HepG2 (cell line): Measurements from ENCODE around the gene NDC1. TPM values are rescaled to one million over a fixed set of nuclear protein-coding genes. Genes with fewer than 3 reads are reported as not detected.

ENCODE experiments used
- ATAC-seq: fragments of 200-7000 bp; cut with Tn5 transposase; 3 replicates; pipeline ENCODE4 v1.9.1; 2020; ENCODE audit warnings: mild to moderate bottlenecking, moderate library complexity
- BruUV-seq: library from RNA; stranded (reverse); fragments of 400-500 nt; replicated peaks from 2 replicates; lab custom pipeline; 2021; lab: Mats Ljungman, UMichigan
- CTCF ChIA-PET: fragments of 300-600 bp; formaldehyde crosslinking; extraction: SDS; loops from one replicate; lab custom pipeline; 2021; ENCODE audit warnings: low total read pairs, inconsistent platforms, low intra/inter-chr PET ratio; lab: Yijun Ruan, JAX
- POLR2A ChIA-PET: fragments of 350-600 bp; sonication (Branson Sonifier 250); formaldehyde crosslinking; loops from one replicate; lab custom pipeline; 2020; ENCODE audit warnings: antibody characterized with exemption, inconsistent platforms; lab: Yijun Ruan, JAX
- DNase-seq: peaks from one replicate; pipeline ENCODE4 v3.0.0-alpha.2; 2015; ENCODE audit warnings: low spot score
- FAIRE-seq: peaks from 3 replicates; lab custom pipeline; 2011; peaks lifted over from hg19 to GRCh38; lab: Jason Lieb, UNC
- H2AFZ ChIP-seq: one replicate; pipeline ENCODE4 v1.6.1; 2011; ENCODE audit warnings: low read length, inconsistent platforms
- H3K27ac ChIP-seq: fragments of 300-600 bp; 3 replicates; pipeline ENCODE4 v1.8.0; 2011; ENCODE audit warnings: mixed run types, mild to moderate bottlenecking, mixed read lengths, low read length, inconsistent platforms; ENCODE audit not compliant: insufficient read depth; ENCODE audit errors: extremely low read length
- H3K27me3 ChIP-seq, 2 experiments: fragments of 200-600 bp in 1 of 2; 2 replicates in 1 of 2; 3 replicates in 1 of 2; pipeline versions ENCODE4 v1.6.0 to v1.8.0; 2011; ENCODE audit warnings: low read length in 2 of 2, mild to moderate bottlenecking in 2 of 2, moderate library complexity in 2 of 2, inconsistent platforms in 1 of 2; ENCODE audit not compliant: insufficient read depth in 2 of 2, control insufficient read depth in 1 of 2
- H3K36me3 ChIP-seq, 2 experiments: fragments of 200-600 bp in 1 of 2; replicated peaks in 1 of 2; 2 replicates in 1 of 2; 3 replicates in 1 of 2; pipeline versions ENCODE4 v1.5.1 to v1.8.0; 2011; ENCODE audit warnings: low read length in 2 of 2, inconsistent platforms in 1 of 2; ENCODE audit not compliant: insufficient read depth in 2 of 2, control insufficient read depth in 1 of 2
- H3K4me1 ChIP-seq: 2 replicates; pipeline ENCODE4 v1.5.1; 2012; ENCODE audit warnings: low read length, inconsistent platforms; ENCODE audit not compliant: insufficient read depth
- H3K4me2 ChIP-seq: 2 replicates; pipeline ENCODE4 v1.6.0; 2011; ENCODE audit warnings: low read depth, low read length, inconsistent platforms
- H3K4me3 ChIP-seq, 3 experiments: fragments of 200-600 bp in 1 of 3; sonication (generic), shearing (Covaris generic) in 1 of 3; replicated peaks in 1 of 3; 2 replicates each; pipeline ENCODE4 v1.5.1; 2011 to 2016; ENCODE audit warnings: low read length in 3 of 3, inconsistent platforms in 2 of 3, low read depth in 2 of 3, mild to moderate bottlenecking in 2 of 3, control low read depth in 1 of 3, mixed read lengths in 1 of 3; ENCODE audit not compliant: insufficient read depth in 1 of 3
- H3K79me2 ChIP-seq: one replicate; pipeline ENCODE4 v1.6.1; 2011; ENCODE audit warnings: low read length, inconsistent platforms; ENCODE audit not compliant: insufficient read depth
- H3K9ac ChIP-seq: 2 replicates; pipeline ENCODE4 v1.6.0; 2011; ENCODE audit warnings: mild to moderate bottlenecking, low read depth, low read length, inconsistent platforms; ENCODE audit not compliant: insufficient read depth
- H3K9me3 ChIP-seq: 2 replicates; pipeline ENCODE4 v1.5.1; 2012; ENCODE audit warnings: mild to moderate bottlenecking, low read length
- H4K20me1 ChIP-seq: 2 replicates; pipeline ENCODE4 v1.6.0; 2011; ENCODE audit warnings: inconsistent platforms, mild to moderate bottlenecking, low read length, moderate library complexity; ENCODE audit not compliant: insufficient read depth
- CBFB ChIP-seq: sonication (generic); formaldehyde crosslinking; IDR thresholded peaks from 2 replicates; pipeline ENCODE4 v1.4.0; 2020; ENCODE audit warnings: missing genetic modification reagents
- RARG ChIP-seq: sonication (generic); formaldehyde crosslinking; IDR thresholded peaks from 2 replicates; pipeline ENCODE4 v1.4.0; 2020; ENCODE audit warnings: low read depth, mild to moderate bottlenecking, missing genetic modification reagents
- TARDBP ChIP-seq: sonication (generic); formaldehyde crosslinking; IDR thresholded peaks from 2 replicates; pipeline ENCODE4 v1.8.0; 2022; ENCODE audit warnings: mild to moderate bottlenecking, missing genetic modification reagents
- ZNF235 ChIP-seq: sonication (generic); formaldehyde crosslinking; IDR thresholded peaks from 2 replicates; pipeline ENCODE4 v1.8.1; 2023; ENCODE audit warnings: mild to moderate bottlenecking, missing genetic modification reagents, borderline replicate concordance
- ZNF878 ChIP-seq: sonication (generic); formaldehyde crosslinking; IDR thresholded peaks from 2 replicates; pipeline ENCODE4 v1.8.1; 2023; ENCODE audit warnings: mild to moderate bottlenecking, missing genetic modification reagents, moderate library complexity
- WGBS: methylation state at CpG from one replicate; pipeline ENCODE4 v1.1.6; 2017; ENCODE audit warnings: low lambda C conversion rate; 5-methylcytosine and 5-hydroxymethylcytosine counted together
- in situ Hi-C: cut with HindIII; loops from 2 replicates; pipeline ENCODE4 v1.10.0; 2017; ENCODE audit warnings: low pct_unique_long_range_greater_than_20kb; ENCODE audit not compliant: extremely low pct_ligation_motif_present
- intact Hi-C: fragments of 100-400 bp; cut with micrococcal nuclease; formaldehyde crosslinking; loops from one replicate; pipeline ENCODE4 v1.10.0; 2022; ENCODE audit not compliant: unreplicated experiment
- polyA plus RNA-seq, 8 experiments: library from polyadenylated mRNA; depleted of rRNA in 3 of 8; stranded (reverse) in 7 of 8; unstranded in 1 of 8; fragments of >200 nt; fragmentation: Illumina TruSeq in 4 of 8; extraction: Trizol in 4 of 8; gene quantifications; 2 replicates each; pipeline versions ENCODE4 v1.2.1 to v1.2.3, GENCODE V29; 2011 to 2016; ENCODE audit warnings: low read depth in 4 of 8, missing spikeins in 1 of 8, mixed read lengths in 1 of 8; ENCODE audit not compliant: insufficient read depth in 1 of 8
- total RNA-seq, 5 experiments: library from RNA; depleted of rRNA; stranded (reverse); fragments of >200 nt; fragmentation: Illumina TruSeq; extraction: Trizol; gene quantifications; 2 replicates each; pipeline ENCODE4 v1.2.3, GENCODE V29; 2016; ENCODE audit warnings: low read depth in 1 of 5
- TF ChIP-seq, protein P1 (sequence below): sonication (generic); formaldehyde crosslinking; conservative IDR thresholded peaks from 2 replicates; pipeline ENCODE4 v1.5.0; 2020; ENCODE audit warnings: missing genetic modification reagents
- TF ChIP-seq, protein P2 (sequence below): sonication (generic); formaldehyde crosslinking; IDR thresholded peaks from 2 replicates; pipeline ENCODE4 v1.9.0; 2022; ENCODE audit warnings: low read depth, missing genetic modification reagents

The NDC1 gene
- total and polyA plus RNA-seq, 2 of the 13 experiments (the other 11 are each of a cell fraction or from before 2014, with no cell fraction given) = 38.1 to 50.9 TPM

DNA sequence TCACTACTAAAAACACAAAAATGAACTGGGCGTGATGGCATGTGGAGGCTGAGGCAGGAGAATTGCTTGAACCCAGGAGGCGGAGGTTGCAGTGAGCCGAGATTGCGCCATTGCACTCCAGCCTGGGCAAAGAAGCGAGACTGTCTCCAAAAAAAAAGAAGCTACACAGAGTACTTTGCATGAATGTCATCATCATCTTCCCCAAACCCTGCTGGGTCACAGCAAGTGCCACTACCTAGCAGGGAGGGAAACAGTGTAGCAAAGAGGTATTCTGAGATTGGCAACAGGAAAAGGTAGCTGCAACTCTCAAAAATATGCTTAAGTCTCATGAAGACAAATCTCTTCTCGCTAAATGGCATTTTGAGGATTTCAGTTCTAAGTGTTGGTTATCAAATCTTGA lies 12.8 kb downstream of the NDC1 start:
- BruUV-seq = no TSS peak
- ATAC-seq = no peak
- H3K4me1 ChIP-seq = no peaks in the 10 kb centered on the region
- no peak overlapping the region for H3K4me3 ChIP-seq
- POLR2A ChIA-PET = no interaction called here
- H4K20me1 ChIP-seq = no peaks in the 10 kb centered on the region
- CTCF ChIA-PET = no interaction called here
- DNase-seq = no peak
- H3K27ac ChIP-seq = no peak overlapping the region
- in situ Hi-C loops = no loop called here
- intact Hi-C loops = no loop called here
- TF ChIP-seq, protein P1, sequence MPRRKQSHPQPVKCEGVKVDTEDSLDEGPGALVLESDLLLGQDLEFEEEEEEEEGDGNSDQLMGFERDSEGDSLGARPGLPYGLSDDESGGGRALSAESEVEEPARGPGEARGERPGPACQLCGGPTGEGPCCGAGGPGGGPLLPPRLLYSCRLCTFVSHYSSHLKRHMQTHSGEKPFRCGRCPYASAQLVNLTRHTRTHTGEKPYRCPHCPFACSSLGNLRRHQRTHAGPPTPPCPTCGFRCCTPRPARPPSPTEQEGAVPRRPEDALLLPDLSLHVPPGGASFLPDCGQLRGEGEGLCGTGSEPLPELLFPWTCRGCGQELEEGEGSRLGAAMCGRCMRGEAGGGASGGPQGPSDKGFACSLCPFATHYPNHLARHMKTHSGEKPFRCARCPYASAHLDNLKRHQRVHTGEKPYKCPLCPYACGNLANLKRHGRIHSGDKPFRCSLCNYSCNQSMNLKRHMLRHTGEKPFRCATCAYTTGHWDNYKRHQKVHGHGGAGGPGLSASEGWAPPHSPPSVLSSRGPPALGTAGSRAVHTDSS (CRISPR knock-in tag) = no peak
- TF ChIP-seq, protein P2, sequence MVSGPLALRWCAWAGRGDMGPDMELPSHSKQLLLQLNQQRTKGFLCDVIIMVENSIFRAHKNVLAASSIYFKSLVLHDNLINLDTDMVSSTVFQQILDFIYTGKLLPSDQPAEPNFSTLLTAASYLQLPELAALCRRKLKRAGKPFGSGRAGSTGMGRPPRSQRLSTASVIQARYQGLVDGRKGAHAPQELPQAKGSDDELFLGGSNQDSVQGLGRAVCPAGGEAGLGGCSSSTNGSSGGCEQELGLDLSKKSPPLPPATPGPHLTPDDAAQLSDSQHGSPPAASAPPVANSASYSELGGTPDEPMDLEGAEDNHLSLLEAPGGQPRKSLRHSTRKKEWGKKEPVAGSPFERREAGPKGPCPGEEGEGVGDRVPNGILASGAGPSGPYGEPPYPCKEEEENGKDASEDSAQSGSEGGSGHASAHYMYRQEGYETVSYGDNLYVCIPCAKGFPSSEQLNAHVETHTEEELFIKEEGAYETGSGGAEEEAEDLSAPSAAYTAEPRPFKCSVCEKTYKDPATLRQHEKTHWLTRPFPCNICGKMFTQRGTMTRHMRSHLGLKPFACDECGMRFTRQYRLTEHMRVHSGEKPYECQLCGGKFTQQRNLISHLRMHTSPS = no peak
- TF ChIP-seq RARG (CRISPR knock-in tag) (no peak), CBFB (CRISPR knock-in tag) (no peak), ZNF878 (CRISPR knock-in tag) (no peak), ZNF235 (CRISPR knock-in tag) (no peak), TARDBP (CRISPR knock-in tag) (no peak)
- H3K79me2 ChIP-seq = no peaks in the 10 kb centered on the region
- H3K4me2 ChIP-seq = no peak overlapping the region
- no peak overlapping the region for H2AFZ ChIP-seq
- no peaks in the 10 kb centered on the region for H3K27me3 ChIP-seq
- H3K9me3 ChIP-seq = no peaks in the 10 kb centered on the region
- 97% methylated on average over 6 of the region's 6 CpGs for WGBS
- no peak overlapping the region for H3K9ac ChIP-seq
- no peak for FAIRE-seq
- H3K36me3 ChIP-seq = peaks cover 12 to 63% of the 10 kb centered on the region in 2 experiments
